ENCODE measurements around the gene FRMPD3.

The FRMPD3 gene

GRCh38 chrX:107480272-107480671 is 30.8 kb downstream of the FRMPD3 start:
- DNase-seq (ENCODE audit: low read depth in 2 of 2): no peak

GRCh38 chrX:107482046-107482445 is 32.6 kb downstream of the FRMPD3 start:
- DNase-seq (ENCODE audit: low read depth in 2 of 2): no peak

GRCh38 chrX:107484002-107484726 is 34.7 kb downstream of the FRMPD3 start:
- DNase-seq (ENCODE audit: low read depth in 2 of 2): no peak

- no peak for DNase-seq (ENCODE audit: low read depth in 2 of 2)
Measured at GRCh38 chrX:107485013-107485412, 35.6 kb downstream of the FRMPD3 start.

- no peak for DNase-seq (ENCODE audit: low read depth in 2 of 2)
Measured at GRCh38 chrX:107493141-107493540, 43.7 kb downstream of the FRMPD3 start.

GRCh38 chrX:107496786-107497185 is 47.3 kb downstream of the FRMPD3 start:
- DNase-seq (ENCODE audit: low read depth in 2 of 2): no peak
